Ectodermal cell (in vitro differentiated cells): ENCODE data around the gene HECTD1.

Source experiments
- H3K27ac ChIP-seq: 2 replicates; pipeline ENCODE4 v1.7.0; 2013; ENCODE audit warnings: mild to moderate bottlenecking, low read depth, low read length; ENCODE audit not compliant: insufficient read depth, poor library complexity, severe bottlenecking
- H3K27me3 ChIP-seq: 2 replicates; pipeline ENCODE4 v1.7.0; 2013; ENCODE audit warnings: mild to moderate bottlenecking, low read length; ENCODE audit not compliant: insufficient read depth, control insufficient read depth, poor library complexity, severe bottlenecking
- H3K36me3 ChIP-seq: one replicate; pipeline ENCODE4 v1.7.0; 2013; ENCODE audit warnings: low read length; ENCODE audit not compliant: control insufficient read depth, insufficient read depth
- H3K4me1 ChIP-seq: one replicate; pipeline ENCODE4 v1.7.0; 2013; ENCODE audit warnings: low read length; ENCODE audit not compliant: control insufficient read depth, insufficient read depth
- H3K4me3 ChIP-seq: 2 replicates; pipeline ENCODE4 v1.7.0; 2013; ENCODE audit warnings: low read depth, low read length, control low read depth; ENCODE audit not compliant: insufficient read depth
- H3K9me3 ChIP-seq: 2 replicates; pipeline ENCODE4 v1.7.0; 2013; ENCODE audit warnings: mild to moderate bottlenecking, low read length, moderate library complexity; ENCODE audit not compliant: control insufficient read depth
- WGBS, 2 experiments: methylation state at CpG; one replicate each; pipeline ENCODE4 v1.1.7; 2013; ENCODE audit warnings: missing lambda C conversion rate in 2 of 2; 5-methylcytosine and 5-hydroxymethylcytosine counted together

HECTD1 gene

GRCh38 chr14:31228533-31228932, 20.9 kb upstream of the HECTD1 start:
- Histone ChIP-seq H3K27me3 (no peaks in the 10 kb centered on the region), H3K9me3 (no peaks in the 10 kb centered on the region), H3K36me3 (no peaks in the 10 kb centered on the region), H3K27ac (no peak overlapping the region), H3K4me1 (no peaks in the 10 kb centered on the region), H3K4me3 (no peak overlapping the region)

DNA sequence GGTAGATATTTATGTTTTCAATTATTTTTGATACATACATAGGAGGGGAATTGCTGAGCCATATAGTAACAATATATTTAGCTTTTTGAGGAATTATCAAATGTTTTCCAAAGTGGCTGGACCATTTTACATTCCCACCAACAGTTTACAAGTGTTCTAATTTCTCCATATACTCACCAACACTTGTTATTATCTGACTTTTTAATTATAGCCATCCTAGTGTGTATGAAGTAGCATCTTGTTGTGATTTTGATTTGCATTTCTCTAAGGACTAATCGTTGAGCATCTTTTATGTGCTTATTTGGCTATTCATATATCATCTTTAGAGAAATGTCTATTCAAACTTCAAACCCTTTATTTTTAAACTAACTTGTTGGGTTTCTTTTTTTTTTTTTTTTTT, 17.2 kb upstream of the HECTD1 start:
- no peaks in the 10 kb centered on the region for H3K4me1 ChIP-seq
- no peaks in the 10 kb centered on the region for H3K36me3 ChIP-seq
- H3K27ac ChIP-seq, result no peak overlapping the region
- H3K4me3 ChIP-seq, result no peak overlapping the region
- no peaks in the 10 kb centered on the region for H3K27me3 ChIP-seq
- no CpG with 5 or more reads among the region's 1 CpG for WGBS, 2 experiments
- H3K9me3 ChIP-seq, result no peaks in the 10 kb centered on the region

- H3K9me3 ChIP-seq, result no peaks in the 10 kb centered on the region
- no peaks in the 10 kb centered on the region for H3K36me3 ChIP-seq
- H3K27me3 ChIP-seq, result no peaks in the 10 kb centered on the region
- no peak overlapping the region for H3K27ac ChIP-seq
- 85 to 94% methylated on average over 3 of the region's 3 CpGs for WGBS, 2 experiments
- no peak overlapping the region for H3K4me3 ChIP-seq
- H3K4me1 ChIP-seq, result no peaks in the 10 kb centered on the region
Measured at GRCh38 chr14:31223331-31223730, 15.7 kb upstream of the HECTD1 start.

- H3K4me3 ChIP-seq, result no peak overlapping the region
- 83 to 87% methylated on average over 1 of the region's 1 CpG for WGBS, 2 experiments
- no peak overlapping the region for H3K27ac ChIP-seq
- no peaks in the 10 kb centered on the region for H3K27me3 ChIP-seq
- no peaks in the 10 kb centered on the region for H3K4me1 ChIP-seq
- H3K9me3 ChIP-seq, result no peaks in the 10 kb centered on the region
- no peaks in the 10 kb centered on the region for H3K36me3 ChIP-seq
Measured at GRCh38 chr14:31222834-31223233, 15.2 kb upstream of the HECTD1 start.

- no peaks in the 10 kb centered on the region for H3K27me3 ChIP-seq
- H3K9me3 ChIP-seq, result no peaks in the 10 kb centered on the region
- H3K4me1 ChIP-seq, result no peaks in the 10 kb centered on the region
- no peak overlapping the region for H3K27ac ChIP-seq
- WGBS, 2 experiments, result 95% methylated on average over 2 of the region's 2 CpGs
- no peak overlapping the region for H3K4me3 ChIP-seq
- H3K36me3 ChIP-seq, result no peaks in the 10 kb centered on the region
Measured at GRCh38 chr14:31221266-31221665, 13.7 kb upstream of the HECTD1 start.

GRCh38 chr14:31219169-31219568, 11.6 kb upstream of the HECTD1 start:
- WGBS, 2 experiments, result 89 to 93% methylated on average over 2 of the region's 3 CpGs

DNA sequence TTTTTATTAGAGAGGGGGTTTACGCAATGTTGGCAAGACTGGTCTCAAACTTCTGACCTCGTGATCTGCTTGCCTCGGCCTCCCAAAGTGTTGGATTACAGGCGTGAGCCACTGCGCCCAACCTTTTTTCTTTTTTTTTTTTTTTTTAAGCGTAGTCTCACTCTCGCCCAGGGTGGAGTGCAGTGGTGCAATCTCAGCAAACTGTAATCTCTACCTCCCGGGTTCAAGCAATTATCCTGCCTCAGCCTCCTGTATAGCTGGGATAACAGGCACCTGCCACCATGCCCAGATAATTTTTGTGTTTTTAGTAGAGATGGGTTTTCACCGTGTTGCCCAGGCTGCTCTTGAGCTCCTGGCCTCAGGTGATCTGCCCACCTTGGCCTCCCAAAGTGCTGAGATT, 8.8 kb upstream of the HECTD1 start:
- Histone ChIP-seq H3K4me1 (no peaks in the 10 kb centered on the region), H3K9me3 (no peaks in the 10 kb centered on the region), H3K4me3 (no peak overlapping the region)

More at GRCh38 chr14:31219169-31219568, 11.6 kb upstream of the HECTD1 start:
- Histone ChIP-seq H3K27me3 (no peaks in the 10 kb centered on the region), H3K36me3 (no peaks in the 10 kb centered on the region), H3K9me3 (no peaks in the 10 kb centered on the region), H3K27ac (no peak overlapping the region), H3K4me1 (no peaks in the 10 kb centered on the region), H3K4me3 (no peak overlapping the region)

GRCh38 chr14:31212893-31213292, 5.3 kb upstream of the HECTD1 start:
- Histone ChIP-seq H3K27ac (no peak overlapping the region), H3K4me3 (no peak overlapping the region), H3K4me1 (peaks cover 5% of the 10 kb centered on the region), H3K27me3 (no peaks in the 10 kb centered on the region), H3K36me3 (no peaks in the 10 kb centered on the region), H3K9me3 (no peaks in the 10 kb centered on the region)
- 85 to 94% methylated on average over 2 of the region's 2 CpGs for WGBS, 2 experiments

More for the DNA sequence above, 8.8 kb upstream of the HECTD1 start:
- Histone ChIP-seq H3K27ac (no peak overlapping the region), H3K36me3 (no peaks in the 10 kb centered on the region), H3K27me3 (no peaks in the 10 kb centered on the region)
- 90 to 95% methylated on average over 9 of the region's 9 CpGs for WGBS, 2 experiments

DNA sequence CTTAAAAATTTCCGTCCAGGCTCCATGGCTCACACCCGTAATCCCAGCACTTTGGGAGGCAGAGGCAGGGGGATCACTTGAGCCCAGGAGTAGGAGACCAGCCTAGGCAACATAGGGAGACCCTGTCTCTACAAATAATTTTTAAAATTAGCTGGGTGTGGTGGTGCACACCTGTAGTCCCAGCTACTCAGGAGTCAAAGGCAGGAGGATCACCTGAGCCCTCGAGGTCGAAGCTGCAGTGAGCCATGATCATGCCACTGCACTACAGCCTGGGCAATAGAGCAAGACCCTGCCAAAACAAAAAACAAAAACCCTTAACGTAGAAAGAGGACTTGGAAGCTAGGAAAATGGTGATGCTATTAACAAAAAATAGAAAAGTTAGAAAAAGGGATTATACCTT, 2.0 kb upstream of the HECTD1 start:
- no peaks in the 10 kb centered on the region for H3K36me3 ChIP-seq
- H3K27ac ChIP-seq, result no peak overlapping the region
- no peak overlapping the region for H3K4me3 ChIP-seq
- H3K27me3 ChIP-seq, result no peaks in the 10 kb centered on the region
- H3K9me3 ChIP-seq, result no peaks in the 10 kb centered on the region
- WGBS, 2 experiments, result 88 to 95% methylated on average over 5 of the region's 5 CpGs
- H3K4me1 ChIP-seq, result peaks cover 5% of the 10 kb centered on the region

DNA sequence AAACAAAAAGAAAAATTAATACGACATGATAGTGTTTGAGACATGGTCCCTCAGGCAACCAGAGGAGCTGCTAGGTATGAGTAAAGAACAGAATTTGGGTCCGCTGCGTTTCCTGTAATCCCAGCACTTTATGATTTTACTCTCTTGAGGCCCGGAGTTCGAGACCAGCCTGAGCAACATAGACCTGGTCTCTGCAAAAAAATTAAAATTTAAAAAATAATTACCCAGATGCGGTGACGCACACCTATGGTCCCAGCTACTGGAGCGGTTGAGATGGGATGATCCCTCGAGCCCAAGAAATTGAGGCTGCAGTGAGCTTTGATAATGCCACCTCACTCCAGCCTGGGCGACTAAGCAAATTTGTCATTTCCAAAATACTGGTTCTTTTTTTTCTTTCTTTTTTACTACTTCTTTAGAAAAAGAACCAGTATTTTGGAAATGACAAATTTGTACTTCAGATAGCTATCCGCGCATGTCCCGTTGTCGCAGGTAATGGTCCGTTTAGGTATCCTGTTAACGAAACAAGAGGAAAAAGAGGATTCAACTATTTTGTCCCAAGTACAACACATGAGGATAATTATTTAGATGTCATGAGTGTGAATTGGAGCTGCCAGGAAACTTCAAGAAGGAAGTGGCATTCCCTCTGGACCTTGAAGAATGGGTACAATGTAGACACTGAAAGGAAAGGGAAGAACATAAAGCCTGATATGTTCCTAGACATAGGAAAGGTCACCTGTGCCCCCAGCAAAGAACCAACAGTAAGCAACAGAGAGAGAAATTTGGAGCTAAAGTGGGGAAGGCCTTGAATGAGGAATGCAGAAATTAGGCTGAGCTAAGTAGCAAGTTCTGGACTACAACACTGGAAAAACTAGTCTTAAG, 1.2 kb upstream of the HECTD1 start:
- no peaks in the 10 kb centered on the region for H3K9me3 ChIP-seq
- H3K4me1 ChIP-seq, result peaks cover 5% of the 10 kb centered on the region
- no peaks in the 10 kb centered on the region for H3K27me3 ChIP-seq
- peak overlapping the region; percentile 74 for H3K4me3 ChIP-seq
- 92 to 93% methylated on average over 16 of the region's 16 CpGs for WGBS, 2 experiments
- peaks cover 4% of the 10 kb centered on the region for H3K36me3 ChIP-seq
- H3K27ac ChIP-seq, result peak overlapping the region; percentile 89
